Measurements from ENCODE around the gene FRMD1. TPM values are rescaled to one million over a fixed set of nuclear protein-coding genes. Genes with fewer than 3 reads are reported as not detected.

FRMD1 gene
- total and polyA plus RNA-seq, 2 of the 8 experiments (the other 6 are each of a cell fraction or from before 2014, with no cell fraction given) = 0.36 TPM; not detected in 1

DNA sequence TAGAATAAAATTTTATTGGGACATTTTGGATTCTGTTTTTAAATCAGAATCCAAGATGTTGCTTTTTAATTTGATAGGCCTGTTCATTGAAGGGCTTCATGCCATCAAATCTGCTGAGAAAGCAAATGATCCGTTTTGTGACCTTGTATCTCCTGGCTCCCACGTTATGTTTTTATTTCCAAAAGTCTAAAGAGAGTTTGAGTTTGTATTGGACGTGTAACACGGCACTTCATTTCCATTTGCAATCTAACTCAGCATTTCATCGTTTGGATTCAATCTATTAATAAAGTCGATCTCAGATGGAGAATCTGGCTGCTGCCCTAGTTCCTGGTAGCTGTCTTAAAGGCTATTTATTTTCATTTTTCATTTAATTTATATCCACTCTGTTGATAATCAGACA, 64.6 kb downstream of the FRMD1 start:
- POLR2A ChIA-PET (ENCODE audit: partially characterized antibody) = no interaction called here
- no peak overlapping the region for H3K18ac ChIP-seq (ENCODE audit: extremely low read depth, low read length)
- H3K23ac ChIP-seq (ENCODE audit: insufficient read length) = no peak overlapping the region
- no peak overlapping the region for H3K4me3 ChIP-seq (ENCODE audit: extremely low read depth in 1 of 4, insufficient read depth in 2 of 4, low read depth in 3 of 4, low read length in 4 of 4)
- FAIRE-seq (no peak), DNase-seq (ENCODE audit: low read depth in 1 of 2, low spot score in 2 of 2) (no peak)
- peaks cover 4 to 8% of the 10 kb centered on the region in 2 experiments; a peak in 2 of 4 replicates for H3K9me3 ChIP-seq (ENCODE audit: insufficient read depth in 2 of 2, low read depth in 1 of 2, low read length in 1 of 2)
- no peak overlapping the region for H3K4me2 ChIP-seq (ENCODE audit: insufficient read depth in 1 of 2, low read depth in 2 of 2, low read length in 2 of 2)
- no peak overlapping the region for H3K9ac ChIP-seq (replicated peaks in 1 of 4; ENCODE audit: extremely low read depth in 1 of 4, low read depth in 3 of 4, low read length in 3 of 4)
- no peak overlapping the region for H4K5ac ChIP-seq (ENCODE audit: insufficient read length, low read depth, low read length)
- no peak overlapping the region for H2BK12ac ChIP-seq (ENCODE audit: low read depth, low read length)
- H3K79me2 ChIP-seq (ENCODE audit: control insufficient read depth in 1 of 2, insufficient read depth in 2 of 2, low read length in 2 of 2) = no peaks in the 10 kb centered on the region
- H2BK20ac ChIP-seq (ENCODE audit: low read length) = no peak overlapping the region
- no peaks in the 10 kb centered on the region for H3K36me3 ChIP-seq (ENCODE audit: control insufficient read depth in 2 of 4, insufficient read depth in 4 of 4, low read length in 3 of 4)
- no peak overlapping the region for H2BK120ac ChIP-seq (replicated peaks; ENCODE audit: low read depth, low read length)
- H4K91ac ChIP-seq (replicated peaks; ENCODE audit: insufficient read length, low read length) = no peak overlapping the region
- no peaks in the 10 kb centered on the region for H3K27me3 ChIP-seq (replicated peaks in 1 of 4; ENCODE audit: control insufficient read depth in 3 of 4, extremely low read depth in 1 of 4, insufficient read depth in 3 of 4, low read length in 3 of 4)
- H3K14ac ChIP-seq (ENCODE audit: insufficient read length) = no peak overlapping the region
- TF ChIP-seq, protein P1, sequence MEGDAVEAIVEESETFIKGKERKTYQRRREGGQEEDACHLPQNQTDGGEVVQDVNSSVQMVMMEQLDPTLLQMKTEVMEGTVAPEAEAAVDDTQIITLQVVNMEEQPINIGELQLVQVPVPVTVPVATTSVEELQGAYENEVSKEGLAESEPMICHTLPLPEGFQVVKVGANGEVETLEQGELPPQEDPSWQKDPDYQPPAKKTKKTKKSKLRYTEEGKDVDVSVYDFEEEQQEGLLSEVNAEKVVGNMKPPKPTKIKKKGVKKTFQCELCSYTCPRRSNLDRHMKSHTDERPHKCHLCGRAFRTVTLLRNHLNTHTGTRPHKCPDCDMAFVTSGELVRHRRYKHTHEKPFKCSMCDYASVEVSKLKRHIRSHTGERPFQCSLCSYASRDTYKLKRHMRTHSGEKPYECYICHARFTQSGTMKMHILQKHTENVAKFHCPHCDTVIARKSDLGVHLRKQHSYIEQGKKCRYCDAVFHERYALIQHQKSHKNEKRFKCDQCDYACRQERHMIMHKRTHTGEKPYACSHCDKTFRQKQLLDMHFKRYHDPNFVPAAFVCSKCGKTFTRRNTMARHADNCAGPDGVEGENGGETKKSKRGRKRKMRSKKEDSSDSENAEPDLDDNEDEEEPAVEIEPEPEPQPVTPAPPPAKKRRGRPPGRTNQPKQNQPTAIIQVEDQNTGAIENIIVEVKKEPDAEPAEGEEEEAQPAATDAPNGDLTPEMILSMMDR (IDR thresholded peaks at IDR 0.05; ENCODE audit: control extremely low read depth in 1 of 3, insufficient read depth in 1 of 3, low read depth in 1 of 3, low read length in 3 of 3) = no peak
- TF ChIP-seq KDM4A (IDR thresholded peaks at IDR 0.05; ENCODE audit: low read depth, low read length, severe bottlenecking) (no peak), POLR2AphosphoS5 (IDR thresholded peaks at IDR 0.05; ENCODE audit: low read depth, low read length) (no peak)
- H3K4me1 ChIP-seq (replicated peaks in 1 of 4; ENCODE audit: control insufficient read depth in 3 of 4, insufficient read depth in 4 of 4, low read length in 3 of 4) = peaks cover 0 to 7% (median 2%) of the 10 kb centered on the region in 4 experiments; a peak in 3 of 7 replicates
- H3K79me1 ChIP-seq (ENCODE audit: low read depth, low read length) = no peaks in the 10 kb centered on the region
- H2BK15ac ChIP-seq (ENCODE audit: low read length) = no peak overlapping the region
- peaks cover 2% of the 10 kb centered on the region for H3K23me2 ChIP-seq (ENCODE audit: low read depth, low read length)
- no peaks in the 10 kb centered on the region for H4K20me1 ChIP-seq (replicated peaks in 1 of 2; ENCODE audit: control insufficient read depth in 1 of 2, insufficient read depth in 2 of 2, low read length in 2 of 2)
- H2AK5ac ChIP-seq (ENCODE audit: low read depth, low read length) = no peak overlapping the region
- no peak overlapping the region for H3K4ac ChIP-seq (replicated peaks; ENCODE audit: insufficient read length, low read depth, low read length)
- H3K56ac ChIP-seq (replicated peaks; ENCODE audit: insufficient read length, low read depth, low read length) = no peak overlapping the region
- H2AFZ ChIP-seq (ENCODE audit: low read length) = no peak overlapping the region
- H4K8ac ChIP-seq (ENCODE audit: extremely low read depth, insufficient read depth, low read length) = no peak overlapping the region
- H3K27ac ChIP-seq (ENCODE audit: low read depth, low read length) = no peak overlapping the region
- CTCF ChIA-PET (ENCODE audit: partially characterized antibody) = interaction anchor here (1.3 to 2.2 kb wide), 2 partner anchors 17 to 25 kb away, joined by 4 to 10 read pairs; partner anchors contain the start of gene KIF25
- H2BK5ac ChIP-seq (ENCODE audit: low read depth, low read length) = no peak overlapping the region
- 90% methylated on average over 6 of the region's 6 CpGs; no CpG with 5 or more reads in 1 of the 2 experiments for WGBS, 2 experiments (ENCODE audit: extremely low coverage in 1 of 2, insufficient coverage in 1 of 2, insufficient read length in 1 of 2, insufficient replicate concordance in 2 of 2, low coverage in 1 of 2, low lambda C conversion rate in 2 of 2, missing lambda C conversion rate in 1 of 2)
